Naive thymus-derived CD4-positive, alpha-beta T cell (primary cell): ENCODE data around the gene MYOCD. TPM values are rescaled to one million over a fixed set of nuclear protein-coding genes. Genes with fewer than 3 reads are reported as not detected.
"Not testable (repeated sequence)": the region's sequence is repeated elsewhere in the genome, so short reads cannot be mapped to it uniquely, and the experiment has no call there.

Experiments
- ATAC-seq: fragments of 150-1000 bp; cut with Tn5 transposase; 2 replicates; pipeline ENCODE4 v1.10.0; 2021; ENCODE audit warnings: mild to moderate bottlenecking, moderate library complexity
- CTCF ChIA-PET: fragments of 350-600 bp; sonication (Branson Sonifier 250); formaldehyde crosslinking; loops from one replicate; lab custom pipeline; 2021; ENCODE audit warnings: antibody characterized with exemption; lab: Charles Lee
- POLR2A ChIA-PET: fragments of 350-600 bp; sonication (Branson Sonifier 250); formaldehyde crosslinking; loops from one replicate; lab custom pipeline; 2021; ENCODE audit warnings: antibody characterized with exemption, inconsistent platforms; lab: Charles Lee
- DNase-seq, 9 donors: peaks; one replicate each; pipeline versions ENCODE4 v3.0.0 to v3.0.0-alpha.2; 2020 to 2022; ENCODE audit warnings: mixed read lengths in 1 of 9
- H3K27ac ChIP-seq: one replicate; pipeline ENCODE4 v1.7.0; 2013; ENCODE audit warnings: mild to moderate bottlenecking, low read depth, low read length, moderate library complexity
- H3K27me3 ChIP-seq, 2 donors: one replicate each; pipeline ENCODE4 v1.7.0; 2013; ENCODE audit warnings: low read length in 2 of 2, mild to moderate bottlenecking in 2 of 2, moderate library complexity in 2 of 2; ENCODE audit not compliant: control insufficient read depth in 2 of 2, insufficient read depth in 2 of 2
- H3K36me3 ChIP-seq, 3 experiments: 1 replicate in 2 of 3; 2 replicates in 1 of 3; pipeline ENCODE4 v1.7.0; 2013; ENCODE audit warnings: low read length in 3 of 3, mild to moderate bottlenecking in 3 of 3, moderate library complexity in 1 of 3; ENCODE audit not compliant: insufficient read depth in 3 of 3, control insufficient read depth in 2 of 3
- H3K4me1 ChIP-seq, 2 donors: one replicate each; pipeline ENCODE4 v1.7.0; 2013; ENCODE audit warnings: low read length in 2 of 2, mild to moderate bottlenecking in 2 of 2, moderate library complexity in 1 of 2; ENCODE audit not compliant: control insufficient read depth in 2 of 2, insufficient read depth in 2 of 2
- H3K4me3 ChIP-seq: 2 replicates; pipeline ENCODE4 v1.7.0; 2013; ENCODE audit warnings: mild to moderate bottlenecking, low read length
- H3K9me3 ChIP-seq, 3 experiments: 1 replicate in 2 of 3; 2 replicates in 1 of 3; pipeline ENCODE4 v1.7.0; 2013; ENCODE audit warnings: low read length in 3 of 3; ENCODE audit not compliant: control insufficient read depth in 2 of 3
- H3K27ac Mint-ChIP-seq, 9 donors: one replicate each; pipeline ENCODE4 v1.8.0; 2020 to 2022; ENCODE audit warnings: mixed read lengths in 9 of 9, mild to moderate bottlenecking in 8 of 9, moderate library complexity in 5 of 9, inconsistent platforms in 2 of 9
- H3K27me3 Mint-ChIP-seq, 5 donors: one replicate each; pipeline ENCODE4 v1.8.0; 2021 to 2022; ENCODE audit warnings: mixed read lengths in 5 of 5, mild to moderate bottlenecking in 1 of 5
- H3K36me3 Mint-ChIP-seq, 5 donors: one replicate each; pipeline ENCODE4 v1.8.0; 2020 to 2022; ENCODE audit warnings: mixed read lengths in 5 of 5, mild to moderate bottlenecking in 3 of 5, inconsistent platforms in 1 of 5
- H3K4me1 Mint-ChIP-seq, 7 donors: one replicate each; pipeline ENCODE4 v1.8.0; 2020 to 2022; ENCODE audit warnings: mixed read lengths in 7 of 7, mild to moderate bottlenecking in 3 of 7, inconsistent platforms in 1 of 7
- H3K4me3 Mint-ChIP-seq, 10 donors: one replicate each; pipeline ENCODE4 v1.8.0; 2020 to 2022; ENCODE audit warnings: mild to moderate bottlenecking in 10 of 10, mixed read lengths in 10 of 10, moderate library complexity in 6 of 10, inconsistent platforms in 2 of 10
- H3K9me3 Mint-ChIP-seq, 11 donors: one replicate each; pipeline ENCODE4 v1.8.0; 2020 to 2022; ENCODE audit warnings: mixed read lengths in 11 of 11, mild to moderate bottlenecking in 4 of 11, inconsistent platforms in 1 of 11, moderate library complexity in 1 of 11
- intact Hi-C, 2 donors: fragments of 100-400 bp; cut with micrococcal nuclease; formaldehyde crosslinking; loops; one replicate each; pipeline ENCODE4 v1.15.1; 2023
- polyA plus RNA-seq, 2 donors: library from polyadenylated mRNA; unstranded; fragments of 300-500 nt; fragmentation: Illumina TruSeq; gene quantifications; one replicate each; pipeline ENCODE4 v1.2.3, GENCODE V29; 2021
- total RNA-seq, 6 experiments: library from RNA in 5 of 6; stranded (reverse) in 5 of 6; gene quantifications; 1 replicate in 5 of 6; 2 replicates in 1 of 6; pipeline ENCODE4 v1.2.3 and lab custom pipeline; 2021 to 2026

MYOCD gene
- total and polyA plus RNA-seq, 7 experiments from 2014 or later, result not detected

- no peaks in the 10 kb centered on the region for H3K4me1 ChIP-seq
- Mint-ChIP-seq H3K36me3 (no peaks in the 10 kb centered on the region), H3K4me3 (no peak overlapping the region), H3K27ac (no peak overlapping the region), H3K9me3 (peaks cover 0 to 18% (median 3%) of the 10 kb centered on the region in 11 donors), H3K4me1 (no peaks in the 10 kb centered on the region), H3K27me3 (peaks cover 0 to 11% (median 6%) of the 10 kb centered on the region in 5 donors)
- no peaks in the 10 kb centered on the region for H3K27me3 ChIP-seq
- DNase-seq (no peak), ATAC-seq (no peak)
- no peaks in the 10 kb centered on the region for H3K36me3 ChIP-seq
- no peaks in the 10 kb centered on the region for H3K9me3 ChIP-seq
- intact Hi-C loops, result no loop called here
- CTCF ChIA-PET, result no interaction called here
- no peak overlapping the region for H3K4me3 ChIP-seq
- POLR2A ChIA-PET, result no interaction called here
- H3K27ac ChIP-seq, result no peak overlapping the region
These were observed 30.8 kb upstream of the MYOCD start for GRCh38 chr17:12634789-12635414.

- intact Hi-C loops, H3K4me1 Mint-ChIP-seq, POLR2A ChIA-PET, H3K4me1 ChIP-seq, H3K27me3 ChIP-seq, H3K9me3 ChIP-seq, CTCF ChIA-PET, H3K4me3 ChIP-seq, ATAC-seq, H3K4me3 Mint-ChIP-seq, H3K36me3 ChIP-seq, DNase-seq, H3K36me3 Mint-ChIP-seq, H3K27ac Mint-ChIP-seq, H3K27ac ChIP-seq: not testable (repeated sequence)
- peaks cover 0 to 11% (median 6%) of the 10 kb centered on the region in 5 donors for H3K27me3 Mint-ChIP-seq
- peaks cover 0 to 15% (median 5%) of the 10 kb centered on the region in 11 donors for H3K9me3 Mint-ChIP-seq
These were observed 29.7 kb upstream of the MYOCD start for GRCh38 chr17:12635996-12636395.

- H3K27ac ChIP-seq, result no peak overlapping the region
- no peaks in the 10 kb centered on the region for H3K36me3 ChIP-seq
- Mint-ChIP-seq H3K27me3 (peaks cover 0 to 11% (median 6%) of the 10 kb centered on the region in 5 donors), H3K27ac (no peak overlapping the region), H3K4me3 (no peak overlapping the region), H3K4me1 (no peaks in the 10 kb centered on the region), H3K36me3 (no peaks in the 10 kb centered on the region), H3K9me3 (peaks cover 0 to 15% (median 5%) of the 10 kb centered on the region in 11 donors)
- no peak overlapping the region for H3K4me3 ChIP-seq
- ChIA-PET CTCF (no interaction called here), POLR2A (no interaction called here)
- no peaks in the 10 kb centered on the region for H3K9me3 ChIP-seq
- no peaks in the 10 kb centered on the region for H3K27me3 ChIP-seq
- intact Hi-C loops, result no loop called here
- H3K4me1 ChIP-seq, result no peaks in the 10 kb centered on the region
- no peak for ATAC-seq
- no peak for DNase-seq
These were observed 28.7 kb upstream of the MYOCD start for GRCh38 chr17:12637015-12637414.

DNA sequence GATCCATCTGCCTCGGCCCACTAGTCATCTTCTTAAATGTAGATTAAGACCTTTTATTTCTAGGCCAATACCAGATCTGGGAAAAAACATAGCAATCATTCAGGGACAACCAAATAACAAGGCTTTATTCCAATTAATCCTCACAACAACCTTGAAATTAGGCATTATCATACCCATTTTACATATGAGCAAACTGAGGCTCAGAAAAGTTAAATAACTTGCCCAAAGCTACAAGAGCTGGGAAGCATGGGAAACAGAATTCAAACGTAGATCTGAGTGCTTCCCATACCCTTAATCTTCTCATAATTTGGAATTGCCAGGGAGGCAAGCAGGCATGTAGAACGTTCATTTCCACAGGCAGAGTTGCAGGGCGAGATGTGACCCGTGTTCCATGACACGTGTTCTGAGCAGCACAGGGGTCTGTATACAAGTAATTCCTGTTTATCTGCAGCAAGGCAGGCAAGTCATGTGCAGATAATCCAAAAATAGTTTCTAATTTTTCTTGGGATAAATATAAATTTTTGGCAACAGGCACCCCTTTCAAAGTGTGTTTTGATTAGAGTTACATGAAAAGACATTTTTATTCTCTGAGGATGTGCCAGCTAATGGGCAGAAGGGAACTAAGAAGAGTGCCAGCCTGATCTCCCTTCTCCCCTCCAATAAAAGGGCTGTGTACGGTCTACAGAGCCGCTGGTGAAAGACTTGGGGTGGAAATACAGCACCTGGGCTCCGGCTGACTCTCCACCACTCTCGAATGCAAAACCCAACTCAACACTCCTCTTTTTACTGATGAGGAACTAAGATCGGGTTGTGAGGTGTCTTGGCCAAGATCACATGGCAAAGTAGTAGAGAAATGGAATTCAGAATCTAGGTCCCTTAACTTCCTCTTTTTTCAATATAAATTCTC lies 27.7 kb upstream of the MYOCD start:
- intact Hi-C loops, result no loop called here
- no peak overlapping the region for H3K4me3 ChIP-seq
- Mint-ChIP-seq H3K27ac (no peak overlapping the region), H3K9me3 (peaks cover 0 to 15% (median 5%) of the 10 kb centered on the region in 11 donors), H3K4me3 (no peak overlapping the region), H3K4me1 (no peaks in the 10 kb centered on the region), H3K36me3 (no peaks in the 10 kb centered on the region), H3K27me3 (peaks cover 0 to 11% (median 6%) of the 10 kb centered on the region in 5 donors)
- no peaks in the 10 kb centered on the region for H3K4me1 ChIP-seq
- POLR2A ChIA-PET, result no interaction called here
- CTCF ChIA-PET, result no interaction called here
- ATAC-seq (no peak), DNase-seq (no peak)
- H3K27ac ChIP-seq, result no peak overlapping the region
- no peaks in the 10 kb centered on the region for H3K27me3 ChIP-seq
- no peaks in the 10 kb centered on the region for H3K9me3 ChIP-seq
- no peaks in the 10 kb centered on the region for H3K36me3 ChIP-seq

GRCh38 chr17:12640364-12640763 lies 25.3 kb upstream of the MYOCD start:
- H3K27me3 ChIP-seq, result no peaks in the 10 kb centered on the region
- CTCF ChIA-PET, result no interaction called here
- ATAC-seq (no peak), DNase-seq (no peak)
- no peaks in the 10 kb centered on the region for H3K4me1 ChIP-seq
- Mint-ChIP-seq H3K4me1 (no peaks in the 10 kb centered on the region), H3K27me3 (peaks cover 0 to 11% (median 6%) of the 10 kb centered on the region in 5 donors), H3K4me3 (no peak overlapping the region), H3K9me3 (peaks cover 0 to 25% (median 8%) of the 10 kb centered on the region in 11 donors), H3K36me3 (no peaks in the 10 kb centered on the region), H3K27ac (no peak overlapping the region)
- no peaks in the 10 kb centered on the region for H3K36me3 ChIP-seq
- H3K4me3 ChIP-seq, result no peak overlapping the region
- no peaks in the 10 kb centered on the region for H3K9me3 ChIP-seq
- intact Hi-C loops, result no loop called here
- POLR2A ChIA-PET, result no interaction called here
- no peak overlapping the region for H3K27ac ChIP-seq

GRCh38 chr17:12641084-12641483 lies 24.6 kb upstream of the MYOCD start:
- DNase-seq (no peak), ATAC-seq (no peak)
- no peaks in the 10 kb centered on the region for H3K36me3 ChIP-seq
- ChIA-PET POLR2A (no interaction called here), CTCF (no interaction called here)
- intact Hi-C loops, result no loop called here
- no peaks in the 10 kb centered on the region for H3K9me3 ChIP-seq
- peaks cover 0 to 29% (median 6%) of the 10 kb centered on the region in 11 donors for H3K9me3 Mint-ChIP-seq
- H3K4me1 ChIP-seq, result no peaks in the 10 kb centered on the region
- H3K27ac ChIP-seq, result no peak overlapping the region
- no peaks in the 10 kb centered on the region for H3K27me3 ChIP-seq
- H3K27me3 Mint-ChIP-seq, result peaks cover 0 to 6% (median 4%) of the 10 kb centered on the region in 5 donors
- H3K4me3 ChIP-seq, result no peak overlapping the region
- H3K4me3 Mint-ChIP-seq, result no peak overlapping the region
- H3K4me1 Mint-ChIP-seq, result no peaks in the 10 kb centered on the region
- H3K36me3 Mint-ChIP-seq, result no peaks in the 10 kb centered on the region
- H3K27ac Mint-ChIP-seq, result no peak overlapping the region
